Measurements from ENCODE around the gene WIPF2. TPM values are rescaled to one million over a fixed set of nuclear protein-coding genes. Genes with fewer than 3 reads are reported as not detected.

WIPF2 gene
- total RNA-seq, 1 experiment from 2014 or later = 30.4 TPM

- CTCF ChIA-PET = interaction anchor here (0.7 kb wide), 1 partner anchor 261 kb away, joined by 3 read pairs; no protein-coding TSS in a partner anchor
- no peak overlapping the region for H3K9ac ChIP-seq (ENCODE audit: low read length)
- no TSS peak for BruUV-seq (replicated peaks)
- DNase-seq (ENCODE audit: low read depth, low spot score) (no peak), ATAC-seq (no peak)
- no peak overlapping the region for H3K27ac ChIP-seq (ENCODE audit: low read depth, low read length)
- H3K9me2 ChIP-seq (ENCODE audit: insufficient read depth) = no peaks in the 10 kb centered on the region
- no peak overlapping the region for H3K4me2 ChIP-seq (ENCODE audit: low read length)
- no peaks in the 10 kb centered on the region for H3K4me1 ChIP-seq (ENCODE audit: control insufficient read depth in 1 of 2, insufficient read depth in 2 of 2, low read length in 2 of 2)
- H3K4me3 ChIP-seq (replicated peaks in 1 of 2; ENCODE audit: low read depth in 1 of 2, low read length in 2 of 2) = no peak overlapping the region
- POLR2A ChIA-PET = no interaction called here
- H3K9me3 ChIP-seq (ENCODE audit: control insufficient read depth in 1 of 2, insufficient read depth in 1 of 2, low read depth in 1 of 2, low read length in 2 of 2) = no peaks in the 10 kb centered on the region
- H4K20me1 ChIP-seq (ENCODE audit: insufficient read depth) = peaks cover 8% of the 10 kb centered on the region; the same call in 1 of the 2 replicates
- H3K79me2 ChIP-seq (ENCODE audit: insufficient read depth, low read length) = peaks cover 65% of the 10 kb centered on the region
- TF ChIP-seq JUND (IDR thresholded peaks at IDR 0.05) (no peak), CTCF (IDR thresholded peaks at IDR 0.05 in 2 of 3, conservative IDR thresholded peaks at IDR 0.05 in 1 of 3; ENCODE audit: borderline replicate concordance in 1 of 3, insufficient read depth in 1 of 3, low read depth in 2 of 3, low read length in 2 of 3) (no peak), SIN3A (IDR thresholded peaks at IDR 0.05; ENCODE audit: low read depth) (no peak), EGR1 (IDR thresholded peaks at IDR 0.05; ENCODE audit: low read depth) (no peak), SRF (IDR thresholded peaks at IDR 0.05; ENCODE audit: low read depth) (no peak), CEBPB (IDR thresholded peaks at IDR 0.05; ENCODE audit: low read depth) (no peak), ZNF274 (IDR thresholded peaks at IDR 0.05; ENCODE audit: low read depth, low read length) (no peak), ELF1 (IDR thresholded peaks at IDR 0.05; ENCODE audit: borderline replicate concordance, low read depth) (no peak), TCF7L2 (IDR thresholded peaks at IDR 0.05; ENCODE audit: borderline replicate concordance, extremely low read depth, insufficient read depth, insufficient read length) (no peak), ZBTB33 (IDR thresholded peaks at IDR 0.05; ENCODE audit: extremely low read depth, insufficient replicate concordance, low read length) (no peak), FOSL1 (IDR thresholded peaks at IDR 0.05; ENCODE audit: low read depth) (no peak), EZH2 (IDR thresholded peaks at IDR 0.05) (no peak), POLR2A (IDR thresholded peaks at IDR 0.05; ENCODE audit: borderline replicate concordance, extremely low read depth, insufficient read depth, insufficient read length) (no peak), ATF3 (IDR thresholded peaks at IDR 0.05) (no peak), YY1 (IDR thresholded peaks at IDR 0.05; ENCODE audit: extremely low read depth, insufficient replicate concordance, low read depth, low read length) (no peak), CBX3 (IDR thresholded peaks at IDR 0.05; ENCODE audit: low read depth) (no peak), ZFX (IDR thresholded peaks at IDR 0.05) (no peak), EZH2phosphoT487 (IDR thresholded peaks at IDR 0.05; ENCODE audit: borderline replicate concordance) (no peak)
- RAD21 ChIA-PET (ENCODE audit: low non-redundant PET in 1 of 2, low total read pairs in 2 of 2, uncharacterized antibody in 2 of 2, unreplicated experiment in 2 of 2) = no interaction called here
- no peaks in the 10 kb centered on the region for H3K27me3 ChIP-seq (ENCODE audit: insufficient read depth, low read length)
- H3K36me3 ChIP-seq (ENCODE audit: control insufficient read depth in 1 of 2, insufficient read depth in 2 of 2, low read length in 2 of 2) = peaks cover 58 to 85% of the 10 kb centered on the region in 2 experiments
- no peak overlapping the region for H2AFZ ChIP-seq (ENCODE audit: low read depth, low read length, poor library complexity, severe bottlenecking)
- intact Hi-C loops (cut with micrococcal nuclease) = no loop called here
Measured at GRCh38 chr17:40295488-40296436, 76.7 kb downstream of the WIPF2 start.

Measured in HCT116 (cell line).